HG03045 (cell line): ENCODE data around the gene PPP2R5D.
"Not testable (repeated sequence)": the region's sequence is repeated elsewhere in the genome, so short reads cannot be mapped to it uniquely, and the experiment has no call there.

Source experiments
- ATAC-seq: cut with Tn5 transposase; IDR thresholded peaks from one replicate; pipeline ENCODE4 v1.9.1; 2021; ENCODE audit warnings: mild to moderate bottlenecking, moderate library complexity; ENCODE audit not compliant: unreplicated experiment

The PPP2R5D gene

DNA sequence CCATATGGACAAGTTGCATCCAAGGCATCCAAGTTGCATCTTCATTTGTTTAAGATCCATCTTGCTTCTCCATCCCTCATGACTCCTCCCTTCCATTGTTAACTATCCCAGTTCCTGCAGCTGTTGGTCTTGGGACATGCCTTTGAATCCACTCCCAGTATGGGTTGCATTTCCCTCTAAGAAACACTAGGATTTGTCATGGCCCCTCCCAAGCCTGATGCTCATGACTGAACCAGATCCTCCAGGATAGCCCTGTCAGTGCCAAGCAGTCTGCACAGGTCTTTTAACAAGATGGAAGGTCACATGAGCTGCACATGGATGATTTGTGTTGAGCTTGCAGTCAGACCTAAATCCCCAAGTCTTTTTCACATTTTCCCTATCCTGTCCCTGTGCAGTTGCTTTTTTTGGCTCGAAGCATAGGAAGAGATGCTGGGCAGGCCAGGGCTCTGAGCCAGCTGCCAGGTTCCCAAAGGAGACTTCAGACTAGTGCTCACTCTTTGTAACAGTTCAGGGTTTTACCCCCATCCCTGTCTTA, 4.2 kb downstream of the PPP2R5D start:
- ATAC-seq = no peak

- ATAC-seq = no peak
These were observed 5.6 kb downstream of the PPP2R5D start for GRCh38 chr6:42989923-42990322.

GRCh38 chr6:42993445-42993844, 9.1 kb downstream of the PPP2R5D start:
- ATAC-seq = no peak

GRCh38 chr6:42996513-42996912, 12.1 kb downstream of the PPP2R5D start:
- ATAC-seq = no peak

DNA sequence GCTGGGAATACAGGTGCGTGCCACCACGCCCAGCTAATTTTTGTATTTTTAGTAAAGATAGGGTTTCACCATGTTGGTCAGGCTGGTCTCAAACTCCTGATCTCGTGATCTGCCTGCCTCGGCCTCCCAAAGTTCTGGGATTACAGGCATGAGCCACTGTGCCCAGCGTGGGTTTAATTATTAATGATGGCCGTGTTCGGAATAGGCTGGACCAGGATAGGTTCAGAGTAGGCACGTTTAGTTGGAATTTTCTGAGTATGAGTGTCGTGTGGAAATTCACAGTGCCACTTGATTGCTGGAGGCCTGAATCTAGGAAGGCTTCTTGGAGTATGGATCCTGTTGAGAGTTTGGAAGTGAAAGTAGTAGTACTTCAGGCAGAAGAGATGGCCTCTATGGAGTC, 13.8 kb downstream of the PPP2R5D start:
- ATAC-seq = not testable (repeated sequence)

GRCh38 chr6:43001843-43002242, 17.5 kb downstream of the PPP2R5D start:
- ATAC-seq = no peak

DNA sequence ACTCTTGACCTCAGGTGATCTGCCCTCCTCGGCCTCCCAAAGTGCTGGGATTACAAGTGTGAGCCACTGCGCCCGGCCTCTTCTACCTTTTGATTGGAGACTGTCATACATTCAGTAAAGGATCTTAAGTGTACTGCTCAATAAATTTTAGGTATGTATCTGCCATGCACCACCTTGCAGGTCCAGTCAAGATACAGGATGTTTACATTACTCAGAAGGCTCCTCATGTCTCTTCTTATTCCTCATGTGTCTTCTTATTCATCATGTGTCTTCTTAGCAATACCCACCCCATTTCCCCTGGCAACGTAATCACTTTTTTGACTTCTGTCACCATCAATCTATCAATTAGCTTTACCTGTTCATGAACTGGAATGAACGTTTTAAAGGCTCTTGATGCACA, 21.5 kb downstream of the PPP2R5D start:
- no peak for ATAC-seq

GRCh38 chr6:43006251-43006650, 21.9 kb downstream of the PPP2R5D start:
- no peak for ATAC-seq

DNA sequence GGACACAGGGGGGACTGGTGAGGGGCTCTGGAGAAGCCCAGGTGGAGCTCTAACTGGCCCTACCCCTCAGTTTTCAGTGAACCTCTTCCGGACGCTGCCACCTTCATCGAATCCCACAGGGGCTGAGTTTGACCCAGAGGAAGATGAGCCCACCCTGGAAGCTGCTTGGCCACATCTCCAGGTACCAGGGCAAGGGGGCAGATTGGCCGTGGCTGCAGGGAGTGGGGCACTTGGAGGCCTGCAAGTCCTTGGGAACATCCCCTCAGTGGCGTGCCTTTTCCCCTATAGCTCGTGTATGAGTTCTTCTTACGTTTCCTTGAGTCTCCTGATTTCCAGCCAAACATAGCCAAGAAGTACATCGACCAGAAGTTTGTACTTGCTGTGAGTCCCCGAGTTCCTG, 22.8 kb downstream of the PPP2R5D start:
- no peak for ATAC-seq

- ATAC-seq = no peak
These were observed 24.8 kb downstream of the PPP2R5D start for GRCh38 chr6:43009124-43009523.

- no peak for ATAC-seq
These were observed 26.8 kb downstream of the PPP2R5D start for GRCh38 chr6:43011207-43011606.

DNA sequence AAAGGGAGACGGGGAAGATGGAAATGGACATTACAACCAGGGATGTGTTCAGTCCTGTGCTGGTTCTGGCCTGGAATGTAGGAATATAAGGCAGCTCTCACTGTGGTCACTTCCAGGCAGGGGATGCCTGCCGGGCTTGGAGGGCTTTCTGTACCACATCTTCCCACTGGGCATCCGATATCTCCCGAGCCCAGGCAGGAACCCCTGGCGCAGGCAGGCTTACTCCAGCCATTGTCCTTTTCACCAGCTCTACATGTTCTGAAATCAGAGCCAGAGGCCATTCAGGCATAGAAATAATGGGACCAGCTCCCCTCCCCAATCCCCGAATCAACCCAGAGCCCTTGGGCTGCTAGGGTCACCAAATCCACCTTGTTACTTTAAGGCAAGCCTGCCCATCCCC, 28.0 kb downstream of the PPP2R5D start:
- no peak for ATAC-seq

GRCh38 chr6:43013097-43013842, 28.9 kb downstream of the PPP2R5D start:
- no peak for ATAC-seq

DNA sequence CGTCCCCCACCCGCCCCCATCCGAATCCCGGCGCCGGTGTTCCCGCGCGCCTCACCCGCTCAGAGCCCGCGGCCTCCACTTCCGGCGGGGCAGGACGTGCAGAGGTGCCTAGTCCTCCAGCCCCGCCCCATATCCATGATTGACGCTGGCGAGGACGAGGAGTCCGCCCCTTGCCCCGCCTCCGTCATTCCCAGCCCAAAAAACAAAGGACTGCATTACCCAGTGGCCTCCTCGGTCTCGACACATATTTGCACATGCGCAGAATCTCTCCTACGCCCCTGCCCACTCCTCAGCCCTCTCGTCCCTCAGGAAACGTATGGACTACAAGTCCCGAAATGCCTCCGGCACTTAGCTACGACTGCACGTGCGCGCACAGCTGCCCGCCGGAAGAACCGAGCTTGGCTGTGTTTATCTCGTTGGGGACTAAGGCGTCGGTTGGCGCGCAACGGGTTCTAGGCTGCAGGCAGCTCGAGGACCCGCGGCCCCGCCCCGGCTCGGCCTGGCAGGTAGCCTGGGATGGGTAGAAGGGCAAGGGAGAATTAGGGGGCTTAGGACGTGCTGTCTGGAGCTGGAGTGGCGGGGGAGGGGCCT, 29.6 kb downstream of the PPP2R5D start, which contains the start of the genes KLHDC3 and MEA1:
TSS of gene KLHDC3 (plus strand) at position 407 of the 591 bp plus-strand sequence. CDS start 2,944 bp downstream, outside the sequence.
TSS of gene MEA1 (minus strand) at position 104 of the 591 bp plus-strand sequence. CDS start 133 bp downstream, outside the sequence.
- peak; percentile 89 for ATAC-seq

GRCh38 chr6:43014434-43014909, 30.1 kb downstream of the PPP2R5D start:
- ATAC-seq = no peak

DNA sequence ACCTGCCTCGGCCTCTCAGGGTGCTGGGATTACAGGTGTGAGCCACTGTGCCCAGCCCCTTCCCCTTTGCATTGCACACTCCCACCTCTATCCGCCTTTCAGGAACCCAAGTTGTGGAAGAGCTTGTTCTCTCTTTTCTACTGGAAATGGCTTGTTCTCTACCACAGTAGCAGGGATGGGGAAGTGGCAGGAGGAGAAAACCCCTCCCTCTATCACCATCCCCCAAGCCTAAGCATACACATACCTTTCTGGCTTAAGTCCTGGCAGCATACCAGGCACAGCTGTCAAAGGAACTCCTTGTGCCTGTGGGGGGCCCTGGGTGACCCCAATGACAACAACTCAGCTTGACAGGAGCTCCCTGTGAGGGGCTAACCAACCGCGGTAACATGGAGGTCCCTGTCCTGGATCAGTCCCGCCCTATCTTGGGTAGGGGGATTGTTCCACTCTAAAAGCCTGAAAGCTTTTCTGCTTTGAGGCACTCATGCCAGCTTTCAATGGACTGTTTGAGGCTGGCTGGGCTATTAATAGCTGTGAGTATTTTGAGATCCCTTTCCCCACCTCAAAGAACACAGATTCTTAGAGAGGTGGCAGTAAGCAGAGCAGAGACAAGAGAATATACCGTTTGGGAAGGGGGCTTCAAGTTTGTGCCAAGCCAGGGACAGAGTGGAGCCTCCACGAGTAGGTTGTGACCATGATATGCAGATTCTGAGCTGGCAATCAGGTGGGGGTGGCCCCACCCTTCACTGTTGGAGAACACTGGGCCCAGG, 32.0 kb downstream of the PPP2R5D start:
- ATAC-seq = no peak

GRCh38 chr6:43016943-43017334, 32.6 kb downstream of the PPP2R5D start:
- no peak for ATAC-seq

- no peak for ATAC-seq
These were observed 34.8 kb downstream of the PPP2R5D start for GRCh38 chr6:43019152-43019551.

- ATAC-seq = no peak
These were observed 35.8 kb downstream of the PPP2R5D start for GRCh38 chr6:43020052-43020705.

DNA sequence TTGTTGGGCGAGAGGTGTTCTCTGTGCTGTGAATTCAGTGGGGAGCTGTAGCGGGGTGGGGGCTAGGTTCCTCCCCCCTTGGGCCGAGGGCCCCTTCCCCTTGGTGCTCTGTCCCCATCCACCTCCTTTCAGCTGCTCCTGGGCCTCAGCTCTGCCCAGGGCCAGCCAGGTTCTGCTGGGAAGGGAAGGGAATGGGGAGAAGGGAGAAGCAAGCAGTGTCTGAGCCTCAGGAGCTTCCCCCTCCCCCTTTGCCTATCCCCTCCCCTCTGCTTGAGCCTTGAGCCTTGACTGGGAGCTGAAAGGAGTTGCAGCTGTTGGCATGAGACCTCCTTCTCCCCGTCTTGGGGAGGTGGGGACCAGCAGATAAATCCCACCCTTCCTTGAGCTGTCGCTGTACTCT, 36.5 kb downstream of the PPP2R5D start:
- no peak for ATAC-seq
